Measurements from ENCODE around the gene CNN3. TPM values are rescaled to one million over a fixed set of nuclear protein-coding genes. Genes with fewer than 3 reads are reported as not detected.

CNN3 gene
- total RNA-seq, 1 experiment from 2014 or later = 183 TPM

- TF ChIP-seq ZNF416 (CRISPR knock-in tag; IDR thresholded peaks at IDR 0.05) (no peak), NR3C1 (CRISPR knock-in tag; conservative IDR thresholded peaks at IDR 0.05; ENCODE audit: low read depth) (no peak), ZNF138 (CRISPR knock-in tag; conservative IDR thresholded peaks at IDR 0.05) (no peak), ZNF219 (CRISPR knock-in tag; IDR thresholded peaks at IDR 0.05; ENCODE audit: borderline replicate concordance) (no peak), NR2C2 (CRISPR knock-in tag; IDR thresholded peaks at IDR 0.05) (no peak)
These were observed 13.8 kb upstream of the CNN3 start (continued) for GRCh38 chr1:94940738-94941137.

GRCh38 chr1:94937820-94938219 is 10.9 kb upstream of the CNN3 start:
- Mint-ChIP-seq H3K36me3 (peaks cover 3% of the 10 kb centered on the region; the same call in 1 of the 2 replicates), H3K27ac (peak overlapping the region; percentile 27; the same call in 1 of the 2 replicates), H3K27me3 (ENCODE audit: low read depth) (no peaks in the 10 kb centered on the region), H3K9me3 (no peaks in the 10 kb centered on the region), H3K4me1 (peaks cover 35% of the 10 kb centered on the region), H3K4me3 (no peak overlapping the region)
- TF ChIP-seq FOXK1 (CRISPR knock-in tag; IDR thresholded peaks at IDR 0.05) (no peak), ZNF423 (CRISPR knock-in tag; IDR thresholded peaks at IDR 0.05) (no peak), TCF7 (CRISPR knock-in tag; IDR thresholded peaks at IDR 0.05; ENCODE audit: low read depth) (no peak), ZNF532 (CRISPR knock-in tag; IDR thresholded peaks at IDR 0.05; ENCODE audit: borderline replicate concordance) (no peak), FOXP1 (CRISPR knock-in tag; IDR thresholded peaks at IDR 0.05; ENCODE audit: borderline replicate concordance) (no peak), SMAD3 (CRISPR knock-in tag; IDR thresholded peaks at IDR 0.05; ENCODE audit: borderline replicate concordance) (no peak), ZNF396 (CRISPR knock-in tag; IDR thresholded peaks at IDR 0.05; ENCODE audit: borderline replicate concordance) (no peak), AFF4 (CRISPR knock-in tag; IDR thresholded peaks at IDR 0.05; ENCODE audit: borderline replicate concordance) (no peak), NFE2L1 (CRISPR knock-in tag; IDR thresholded peaks at IDR 0.05) (no peak), ZNF121 (CRISPR knock-in tag; IDR thresholded peaks at IDR 0.05) (no peak), ZNF281 (CRISPR knock-in tag; IDR thresholded peaks at IDR 0.05) (no peak)
- no peak for ATAC-seq
- no peak for DNase-seq (ENCODE audit: low spot score)
- POLR2A ChIA-PET = no interaction called here
- CTCF ChIA-PET = no interaction called here
